ENCODE measurements around the gene RHOA. TPM values are rescaled to one million over a fixed set of nuclear protein-coding genes. Genes with fewer than 3 reads are reported as not detected.
"Not testable (repeated sequence)": the region's sequence is repeated elsewhere in the genome, so short reads cannot be mapped to it uniquely, and the experiment has no call there.

The RHOA gene
- polyA plus RNA-seq, 1 donor from 2014 or later: 709 TPM

GRCh38 chr3:49399461-49399860, 12.3 kb downstream of the RHOA start:
- H3K4me3 Mint-ChIP-seq: peak overlapping the region in 1 of 4 donors; percentile 89
- peaks cover 12% of the 10 kb centered on the region for H3K36me3 Mint-ChIP-seq

GRCh38 chr3:49397470-49397869, 14.3 kb downstream of the RHOA start:
- H3K27ac Mint-ChIP-seq: peak overlapping the region; percentile 21 to 87 (median 43)
- H3K36me3 Mint-ChIP-seq: peaks cover 10% of the 10 kb centered on the region
- peaks cover 0 to 2% (median 0%) of the 10 kb centered on the region in 3 donors for H3K9me3 Mint-ChIP-seq
- H3K27me3 Mint-ChIP-seq: no peaks in the 10 kb centered on the region
- peak overlapping the region in 2 of 4 donors; percentile 1 to 37 for H3K4me3 Mint-ChIP-seq
- peaks cover 48 to 52% (median 49%) of the 10 kb centered on the region in 3 donors for H3K4me1 Mint-ChIP-seq

More at GRCh38 chr3:49399461-49399860, 12.3 kb downstream of the RHOA start:
- Mint-ChIP-seq H3K27ac (peak overlapping the region; percentile 14 to 85 (median 67)), H3K4me1 (peaks cover 41 to 42% (median 42%) of the 10 kb centered on the region in 3 donors), H3K27me3 (no peaks in the 10 kb centered on the region), H3K9me3 (peaks cover 0 to 2% (median 0%) of the 10 kb centered on the region in 3 donors)

DNA sequence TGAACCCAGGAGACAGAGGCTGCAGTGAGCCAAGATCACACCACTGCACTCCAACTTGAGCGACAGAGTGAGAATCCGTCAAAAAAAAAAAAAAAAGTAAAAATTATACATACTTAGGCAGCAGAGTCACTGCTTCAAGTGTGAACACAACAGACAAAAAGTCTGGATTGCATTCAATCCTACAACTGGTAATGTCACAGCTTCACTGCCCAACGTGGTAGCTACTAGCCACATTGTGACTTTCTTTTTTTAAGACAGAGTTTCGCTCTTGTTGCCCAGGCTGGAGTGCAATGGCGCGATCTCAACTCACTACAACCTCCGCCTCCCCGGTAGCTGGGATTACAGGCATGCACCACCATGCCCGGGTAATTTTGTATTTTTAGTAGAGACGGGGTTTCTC, 20.5 kb downstream of the RHOA start:
- Mint-ChIP-seq H3K27ac (peak overlapping the region in 1 of 3 donors; percentile 9), H3K4me1 (peaks cover 34 to 39% (median 34%) of the 10 kb centered on the region in 3 donors)
- not testable (repeated sequence) for H3K36me3 Mint-ChIP-seq, H3K27me3 Mint-ChIP-seq, H3K9me3 Mint-ChIP-seq, H3K4me3 Mint-ChIP-seq

GRCh38 chr3:49389297-49389696, 22.5 kb downstream of the RHOA start:
- H3K27ac Mint-ChIP-seq: peak overlapping the region in 1 of 3 donors; percentile 73

GRCh38 chr3:49388289-49388820, 23.4 kb downstream of the RHOA start:
- Mint-ChIP-seq H3K27me3 (no peaks in the 10 kb centered on the region), H3K4me3 (peak overlapping the region in 2 of 4 donors; percentile 60 to 63), H3K9me3 (no peaks in the 10 kb centered on the region), H3K36me3 (peaks cover 8% of the 10 kb centered on the region), H3K4me1 (peaks cover 37 to 40% (median 39%) of the 10 kb centered on the region in 3 donors), H3K27ac (peak overlapping the region in 2 of 3 donors; percentile 12 to 63)

More at GRCh38 chr3:49389297-49389696, 22.5 kb downstream of the RHOA start:
- peaks cover 8% of the 10 kb centered on the region for H3K36me3 Mint-ChIP-seq
- H3K9me3 Mint-ChIP-seq: no peaks in the 10 kb centered on the region
- H3K4me1 Mint-ChIP-seq: peaks cover 34 to 39% (median 35%) of the 10 kb centered on the region in 3 donors
- no peaks in the 10 kb centered on the region for H3K27me3 Mint-ChIP-seq
- H3K4me3 Mint-ChIP-seq: peak overlapping the region in 2 of 4 donors; percentile 27 to 33

GRCh38 chr3:49387721-49388120, 24.1 kb downstream of the RHOA start:
- Mint-ChIP-seq H3K9me3 (no peaks in the 10 kb centered on the region), H3K27me3 (no peaks in the 10 kb centered on the region), H3K4me3 (peak overlapping the region in 1 of 4 donors; percentile 76), H3K4me1 (peaks cover 36 to 42% (median 37%) of the 10 kb centered on the region in 3 donors), H3K36me3 (peaks cover 8% of the 10 kb centered on the region), H3K27ac (peak overlapping the region in 2 of 3 donors; percentile 12 to 63)

DNA sequence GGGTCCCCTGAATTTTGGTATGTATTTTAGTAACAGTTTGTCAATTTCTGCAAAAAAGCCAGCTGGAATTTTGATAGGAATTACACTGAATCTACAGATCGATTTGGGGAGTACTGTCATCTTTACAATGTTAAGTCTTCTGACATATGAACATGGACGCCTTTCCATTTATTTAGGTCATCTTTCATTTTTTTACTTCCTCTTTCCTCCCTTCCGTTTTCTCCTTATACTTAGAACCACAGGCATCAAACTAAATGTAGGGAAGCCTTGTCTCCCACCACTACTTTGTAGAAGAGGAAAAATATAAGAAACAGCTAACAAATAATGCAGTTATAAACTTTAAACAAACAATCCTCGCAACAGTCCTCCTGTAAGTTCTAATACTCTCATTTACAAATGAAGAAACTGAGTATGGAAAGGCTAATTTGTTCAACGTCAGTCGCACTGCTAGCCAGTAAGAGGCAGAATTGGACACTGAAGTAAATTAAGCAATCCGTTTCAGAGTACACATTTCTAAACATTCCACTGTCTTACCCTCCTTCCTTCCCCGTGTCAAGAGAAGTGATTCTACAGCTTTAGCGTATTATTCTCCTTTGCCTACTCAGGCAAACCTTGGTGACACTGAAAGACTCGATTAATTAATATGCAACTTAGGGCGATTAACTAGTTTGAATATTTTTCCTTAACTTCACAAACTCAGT, 25.6 kb downstream of the RHOA start:
- Mint-ChIP-seq H3K4me1 (peaks cover 32 to 39% (median 33%) of the 10 kb centered on the region in 3 donors), H3K27ac (peak overlapping the region in 2 of 3 donors; percentile 72 to 78), H3K9me3 (no peaks in the 10 kb centered on the region), H3K36me3 (peaks cover 8% of the 10 kb centered on the region), H3K27me3 (no peaks in the 10 kb centered on the region), H3K4me3 (peak overlapping the region in 2 of 4 donors; percentile 63 to 94)

DNA sequence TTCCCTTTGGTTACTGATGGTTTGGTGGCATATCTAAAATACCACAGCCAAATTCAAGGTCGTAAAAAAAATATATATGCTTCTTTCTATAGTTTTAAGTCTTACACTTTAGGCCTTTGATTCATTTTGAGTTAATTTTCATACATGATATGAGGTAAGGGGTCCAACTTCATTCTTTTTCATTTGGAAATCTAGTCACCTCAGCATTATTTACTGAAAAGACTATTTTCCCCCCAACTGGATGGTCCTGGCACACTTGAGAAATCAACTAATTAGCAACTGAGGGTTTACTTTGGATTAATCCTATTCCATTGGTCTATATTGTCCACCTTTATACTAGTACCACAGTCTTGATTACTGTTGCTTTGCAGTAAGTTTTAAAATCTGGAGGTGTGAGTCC, 26.2 kb downstream of the RHOA start:
- Mint-ChIP-seq H3K4me1 (peaks cover 32 to 40% (median 33%) of the 10 kb centered on the region in 3 donors), H3K4me3 (peak overlapping the region in 1 of 4 donors; percentile 68), H3K27me3 (no peaks in the 10 kb centered on the region), H3K9me3 (no peaks in the 10 kb centered on the region), H3K36me3 (peaks cover 8% of the 10 kb centered on the region), H3K27ac (peak overlapping the region in 2 of 3 donors; percentile 65 to 72)

GRCh38 chr3:49383387-49383786, 28.4 kb downstream of the RHOA start:
- peaks cover 39 to 44% (median 40%) of the 10 kb centered on the region in 3 donors for H3K4me1 Mint-ChIP-seq
- peaks cover 14% of the 10 kb centered on the region for H3K36me3 Mint-ChIP-seq
- H3K4me3 Mint-ChIP-seq: peak overlapping the region in 1 of 4 donors; percentile 33

GRCh38 chr3:49378249-49378895, 33.4 kb downstream of the RHOA start:
- Mint-ChIP-seq H3K27me3 (no peaks in the 10 kb centered on the region), H3K9me3 (no peaks in the 10 kb centered on the region), H3K4me1 (peaks cover 19 to 26% (median 20%) of the 10 kb centered on the region in 3 donors), H3K4me3 (peak overlapping the region in 1 of 4 donors; percentile 45), H3K27ac (no peak overlapping the region), H3K36me3 (peaks cover 11% of the 10 kb centered on the region)

More at GRCh38 chr3:49383387-49383786, 28.4 kb downstream of the RHOA start:
- H3K9me3 Mint-ChIP-seq: no peaks in the 10 kb centered on the region
- no peaks in the 10 kb centered on the region for H3K27me3 Mint-ChIP-seq
- H3K27ac Mint-ChIP-seq: peak overlapping the region in 1 of 3 donors; percentile 80

GRCh38 chr3:49377483-49377882, 34.3 kb downstream of the RHOA start:
- peak overlapping the region in 2 of 4 donors; percentile 12 to 72 for H3K4me3 Mint-ChIP-seq
- H3K4me1 Mint-ChIP-seq: peaks cover 17 to 27% (median 22%) of the 10 kb centered on the region in 3 donors
- no peaks in the 10 kb centered on the region for H3K27me3 Mint-ChIP-seq
- peaks cover 11% of the 10 kb centered on the region for H3K36me3 Mint-ChIP-seq
- H3K9me3 Mint-ChIP-seq: no peaks in the 10 kb centered on the region
- peak overlapping the region in 1 of 3 donors; percentile 14 for H3K27ac Mint-ChIP-seq

- Mint-ChIP-seq H3K27ac (no peak overlapping the region), H3K4me1 (peaks cover 6 to 15% (median 9%) of the 10 kb centered on the region in 3 donors), H3K27me3 (no peaks in the 10 kb centered on the region), H3K4me3 (no peak overlapping the region), H3K36me3 (peaks cover 4% of the 10 kb centered on the region), H3K9me3 (no peaks in the 10 kb centered on the region)
Observed at GRCh38 chr3:49371946-49372345, 39.8 kb downstream of the RHOA start.

- H3K4me3 Mint-ChIP-seq: no peak overlapping the region
- peak overlapping the region in 1 of 3 donors; percentile 67 for H3K27ac Mint-ChIP-seq
- no peaks in the 10 kb centered on the region for H3K9me3 Mint-ChIP-seq
- peaks cover 6 to 16% (median 9%) of the 10 kb centered on the region in 3 donors for H3K4me1 Mint-ChIP-seq
- no peaks in the 10 kb centered on the region for H3K27me3 Mint-ChIP-seq
- peaks cover 4% of the 10 kb centered on the region for H3K36me3 Mint-ChIP-seq
Observed at GRCh38 chr3:49370585-49371290, 41.0 kb downstream of the RHOA start.

- peaks cover under 1 to 3% (median 2%) of the 10 kb centered on the region in 3 donors for H3K4me1 Mint-ChIP-seq
Observed at GRCh38 chr3:49362561-49362960, 49.2 kb downstream of the RHOA start.

More at GRCh38 chr3:49362561-49362960, 49.2 kb downstream of the RHOA start:
- H3K9me3 Mint-ChIP-seq: no peaks in the 10 kb centered on the region
- peak overlapping the region in 2 of 4 donors; percentile 57 to 70 for H3K4me3 Mint-ChIP-seq
- H3K27me3 Mint-ChIP-seq: no peaks in the 10 kb centered on the region
- H3K36me3 Mint-ChIP-seq: peaks cover 2% of the 10 kb centered on the region
- peak overlapping the region in 2 of 3 donors; percentile 12 to 80 for H3K27ac Mint-ChIP-seq
